Hepatocyte (in vitro differentiated cells): ENCODE data around the gene RNF25.

ENCODE experiments used
- CTCF ChIP-seq: fragments of 200-600 bp; sonication (generic); IDR thresholded peaks from 2 replicates; pipeline ENCODE4 v1.5.1; 2016; ENCODE audit warnings: antibody characterized with exemption, mild to moderate bottlenecking; ENCODE audit not compliant: poor library complexity
- EZH2 ChIP-seq: fragments of 200-600 bp; sonication (generic); IDR thresholded peaks from 2 replicates; pipeline ENCODE4 v1.6.1; 2016; ENCODE audit warnings: antibody characterized with exemption, mild to moderate bottlenecking, borderline replicate concordance
- EZH2phosphoT487 ChIP-seq: fragments of 200-600 bp; sonication (generic); IDR thresholded peaks from one replicate; pipeline ENCODE4 v1.6.1; 2018; ENCODE audit warnings: antibody characterized with exemption, mild to moderate bottlenecking, low read depth, moderate library complexity; ENCODE audit not compliant: unreplicated experiment, severe bottlenecking

GRCh38 chr2:218663901-218664300 lies 7.9 kb downstream of the RNF25 start:
- TF ChIP-seq CTCF (no peak), EZH2 (no peak), EZH2phosphoT487 (no peak)
